Measurements from ENCODE around the gene LPGAT1.
A peak's percentile ranks its signal among the peaks of the same experiment; 100 is the strongest.
"Not testable (repeated sequence)": the region's sequence is repeated elsewhere in the genome, so short reads cannot be mapped to it uniquely, and the experiment has no call there.

Gene LPGAT1, protein sequence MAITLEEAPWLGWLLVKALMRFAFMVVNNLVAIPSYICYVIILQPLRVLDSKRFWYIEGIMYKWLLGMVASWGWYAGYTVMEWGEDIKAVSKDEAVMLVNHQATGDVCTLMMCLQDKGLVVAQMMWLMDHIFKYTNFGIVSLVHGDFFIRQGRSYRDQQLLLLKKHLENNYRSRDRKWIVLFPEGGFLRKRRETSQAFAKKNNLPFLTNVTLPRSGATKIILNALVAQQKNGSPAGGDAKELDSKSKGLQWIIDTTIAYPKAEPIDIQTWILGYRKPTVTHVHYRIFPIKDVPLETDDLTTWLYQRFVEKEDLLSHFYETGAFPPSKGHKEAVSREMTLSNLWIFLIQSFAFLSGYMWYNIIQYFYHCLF

DNA sequence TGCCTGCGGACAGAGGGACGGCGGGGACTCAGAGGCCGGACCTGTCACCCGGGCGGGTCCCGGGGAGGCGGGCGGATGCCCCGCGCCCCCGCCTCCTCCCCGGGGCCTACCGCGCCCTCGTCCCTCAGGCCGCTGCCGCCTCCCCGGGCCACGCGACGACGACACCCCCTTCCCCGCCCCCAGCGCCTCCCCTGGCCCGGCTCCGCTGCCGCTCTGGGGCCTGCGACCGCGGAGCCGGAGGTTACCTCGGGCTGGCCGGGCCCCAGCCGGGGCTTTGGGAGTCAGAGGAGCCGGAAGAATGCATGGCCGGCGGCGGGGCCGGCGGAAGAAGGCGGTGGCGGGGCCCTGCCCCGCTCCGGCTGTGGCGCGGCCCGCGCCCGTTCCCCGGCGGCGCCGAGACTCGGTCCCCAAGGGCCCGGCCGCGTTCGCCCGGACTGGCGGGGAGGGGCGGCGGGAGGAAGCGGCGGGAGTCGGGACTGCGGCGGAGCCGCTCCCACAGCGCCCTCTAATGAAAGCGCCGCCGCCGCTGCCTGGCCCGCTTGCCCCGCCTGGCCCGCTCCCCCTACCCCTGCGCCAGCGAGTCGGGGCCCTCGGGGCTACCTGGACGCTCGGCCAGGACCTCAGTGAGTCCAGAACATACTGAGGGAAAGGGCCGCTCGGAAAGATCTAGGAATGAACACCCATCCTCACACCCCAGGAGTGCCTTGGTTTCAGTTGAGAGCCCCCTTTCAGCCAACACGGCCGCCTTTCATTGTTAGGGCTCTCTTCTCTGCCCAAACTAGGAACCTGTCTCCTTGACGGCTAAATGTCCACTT, at the start of gene LPGAT1:
LPGAT1 (minus strand) TSS at position 436 of the 815 bp plus-strand sequence. CDS start 1,467 bp downstream, outside the sequence.
- peak; percentile 66 to 87 for DNase-seq (ENCODE audit: low spot score in 2 of 2)
- in situ Hi-C loops (cut with MboI; ENCODE audit: low sequenced_read_pairs), result no loop called here
- peaks cover 6% of the 10 kb centered on the region for H3K36me3 ChIP-seq (replicated peaks)
- H3K9me3 ChIP-seq, result no peaks in the 10 kb centered on the region
- H3K27me3 ChIP-seq (ENCODE audit: low read depth), result no peaks in the 10 kb centered on the region
- H3K4me3 ChIP-seq, result peak within 1 kb of the TSS; percentile 50
- H3K4me1 ChIP-seq, result peaks cover 11% of the 10 kb centered on the region

DNA sequence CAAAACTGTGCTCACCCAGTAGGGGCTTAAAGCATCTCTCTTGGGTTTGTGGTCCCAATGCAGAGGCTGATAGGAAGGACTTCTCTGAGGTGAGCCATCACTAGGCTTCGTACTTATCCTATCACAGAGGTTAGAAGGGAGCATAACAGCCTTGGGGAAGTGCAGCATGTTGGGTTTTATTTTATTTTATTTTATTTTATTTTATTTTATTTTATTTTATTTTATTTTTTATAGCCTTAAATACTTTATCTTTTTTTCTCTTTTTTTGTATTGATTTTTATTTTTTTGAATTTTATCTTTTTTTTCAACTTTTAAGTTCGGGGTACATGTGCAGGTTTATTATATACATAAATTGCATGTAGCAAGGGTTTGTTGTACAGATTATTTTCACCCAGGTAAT, 48.9 kb upstream of the LPGAT1 start:
- Histone ChIP-seq H3K36me3 (replicated peaks) (no peaks in the 10 kb centered on the region), H3K9me3 (peaks cover 13% of the 10 kb centered on the region), H3K4me3 (no peak overlapping the region), H3K4me1 (peaks cover 4% of the 10 kb centered on the region), H3K27me3 (ENCODE audit: low read depth) (no peaks in the 10 kb centered on the region)
- in situ Hi-C loops (cut with MboI; ENCODE audit: low sequenced_read_pairs), result no loop called here
- no peak for DNase-seq (ENCODE audit: low spot score in 2 of 2)

DNA sequence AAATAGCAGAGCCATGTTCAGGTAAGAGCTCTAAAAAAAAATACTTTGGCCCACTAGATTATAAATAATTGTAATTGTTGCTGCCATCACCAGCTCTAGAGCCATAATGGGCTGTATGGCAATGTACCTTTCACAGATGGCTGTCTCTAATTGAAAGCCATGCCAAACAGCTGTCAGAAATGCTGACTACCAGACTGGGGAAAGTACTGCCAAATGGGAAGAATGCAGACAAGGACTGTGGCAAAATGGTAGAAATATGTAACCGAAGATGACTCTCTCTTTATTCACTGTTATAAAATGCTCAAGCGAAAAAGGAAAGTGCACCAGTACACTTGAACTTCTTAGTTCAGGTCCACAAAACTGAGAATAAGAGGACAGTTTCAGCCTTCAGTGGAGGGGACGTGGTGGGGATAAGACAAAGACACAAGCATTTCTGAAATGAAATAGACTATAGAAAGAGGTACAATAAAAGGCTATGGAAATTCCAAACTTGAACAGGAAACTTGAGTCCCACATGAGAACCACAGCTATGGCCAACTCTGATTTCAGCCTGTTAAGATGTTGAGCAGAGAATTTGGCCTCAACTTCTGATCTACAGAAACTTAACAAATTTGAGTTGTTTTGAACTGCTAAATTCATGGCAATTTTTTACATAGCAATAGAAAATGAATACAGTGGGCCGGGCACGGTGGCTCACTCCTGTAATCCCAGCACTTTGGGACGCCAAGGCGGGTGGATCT, 46.5 kb upstream of the LPGAT1 start:
- no peak overlapping the region for H3K4me3 ChIP-seq
- in situ Hi-C loops (cut with MboI; ENCODE audit: low sequenced_read_pairs), result no loop called here
- H3K36me3 ChIP-seq (replicated peaks), result no peaks in the 10 kb centered on the region
- peaks cover 10% of the 10 kb centered on the region for H3K9me3 ChIP-seq
- H3K27me3 ChIP-seq (ENCODE audit: low read depth), result no peaks in the 10 kb centered on the region
- no peak for DNase-seq (ENCODE audit: low spot score in 2 of 2)
- H3K4me1 ChIP-seq, result no peaks in the 10 kb centered on the region

DNA sequence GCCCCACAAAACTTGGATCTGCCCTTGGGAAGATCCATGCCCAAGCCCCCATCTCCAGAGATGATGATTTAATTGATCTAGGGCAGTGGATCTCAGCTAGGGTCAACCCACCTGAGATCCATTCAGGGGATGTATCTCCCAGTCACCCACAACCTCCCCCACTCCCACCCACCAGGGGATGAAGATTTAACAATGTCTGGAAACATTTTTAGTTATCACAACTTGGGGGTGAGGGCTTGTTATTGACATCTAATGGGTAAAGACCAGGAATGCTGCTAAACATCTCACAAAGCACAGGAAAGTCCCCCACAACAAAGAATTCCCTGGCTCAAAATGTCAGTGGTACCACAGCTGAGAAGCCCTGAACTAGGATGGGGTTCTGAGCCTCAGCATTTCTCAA, 45.0 kb upstream of the LPGAT1 start:
- Histone ChIP-seq H3K4me3 (no peak overlapping the region), H3K9me3 (no peaks in the 10 kb centered on the region), H3K4me1 (no peaks in the 10 kb centered on the region), H3K36me3 (replicated peaks) (no peaks in the 10 kb centered on the region), H3K27me3 (ENCODE audit: low read depth) (no peaks in the 10 kb centered on the region)
- in situ Hi-C loops (cut with MboI; ENCODE audit: low sequenced_read_pairs), result no loop called here
- no peak for DNase-seq (ENCODE audit: low spot score in 2 of 2)

DNA sequence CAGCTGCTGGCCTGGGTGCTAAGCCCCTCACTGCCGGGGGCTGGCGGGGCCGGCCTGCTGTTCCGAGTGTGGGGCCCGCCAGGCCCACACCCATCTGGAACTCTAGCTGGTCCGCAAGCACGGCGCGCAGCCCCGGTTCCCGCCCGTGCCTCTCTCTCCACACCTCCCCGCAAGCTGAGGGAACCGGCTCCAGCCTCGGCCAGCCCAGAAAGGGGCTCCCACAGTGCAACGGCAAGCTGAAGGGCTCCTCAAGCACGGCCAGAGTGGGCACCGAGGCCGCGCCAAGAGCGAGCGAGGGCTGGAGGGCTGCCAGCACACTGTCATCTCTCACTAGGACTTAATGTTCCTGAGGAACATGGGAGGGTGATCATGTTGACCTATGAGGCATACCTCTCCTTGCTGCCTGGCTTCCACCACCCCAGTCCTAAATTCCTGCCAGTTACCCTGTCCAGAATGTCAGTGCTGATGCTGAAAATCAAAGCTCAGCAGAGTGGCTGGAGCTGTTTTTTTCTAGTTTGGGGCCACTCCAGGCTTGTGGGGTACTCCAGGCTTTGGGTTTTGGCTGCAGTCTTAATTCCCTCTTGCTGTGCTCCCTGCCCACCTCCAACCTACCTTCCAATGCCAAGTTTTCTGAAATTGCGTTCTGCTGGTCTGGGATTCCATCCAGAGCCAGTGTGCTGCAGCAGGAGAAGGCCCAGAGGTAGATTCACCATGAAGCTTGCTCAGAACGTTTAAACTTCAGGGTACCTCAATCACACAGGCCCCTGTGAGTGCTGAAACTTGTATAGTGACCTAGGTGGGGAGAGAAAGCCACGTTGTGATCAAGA, 44.2 kb upstream of the LPGAT1 start:
- DNase-seq (ENCODE audit: low spot score in 2 of 2), result no peak
- in situ Hi-C loops (cut with MboI; ENCODE audit: low sequenced_read_pairs), result no loop called here
- no peaks in the 10 kb centered on the region for H3K4me1 ChIP-seq
- no peaks in the 10 kb centered on the region for H3K36me3 ChIP-seq (replicated peaks)
- no peaks in the 10 kb centered on the region for H3K9me3 ChIP-seq
- no peak overlapping the region for H3K4me3 ChIP-seq
- H3K27me3 ChIP-seq (ENCODE audit: low read depth), result no peaks in the 10 kb centered on the region

DNA sequence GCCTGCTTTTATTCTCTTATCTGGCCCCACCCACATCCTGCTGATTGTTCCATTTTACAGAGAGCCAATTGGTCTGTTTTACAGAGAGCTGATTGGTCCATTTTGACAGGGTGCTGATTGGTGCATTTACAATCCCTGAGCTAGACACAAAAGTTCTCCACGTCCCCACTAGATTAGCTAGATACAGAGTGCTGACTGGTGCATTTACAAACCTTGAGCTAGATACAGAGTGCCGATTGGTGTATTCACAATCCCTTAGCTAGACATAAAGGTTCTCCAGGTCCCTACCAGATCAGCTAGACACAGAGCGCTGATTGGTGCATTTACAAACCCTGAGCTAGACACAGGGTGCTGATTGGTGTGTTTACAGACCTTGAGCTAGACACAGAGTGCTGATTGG, 43.2 kb upstream of the LPGAT1 start:
- in situ Hi-C loops (cut with MboI; ENCODE audit: low sequenced_read_pairs); H3K4me3 ChIP-seq; H3K9me3 ChIP-seq; H3K4me1 ChIP-seq; H3K36me3 ChIP-seq (replicated peaks); DNase-seq (ENCODE audit: low spot score in 2 of 2); H3K27me3 ChIP-seq (ENCODE audit: low read depth): not testable (repeated sequence)

DNA sequence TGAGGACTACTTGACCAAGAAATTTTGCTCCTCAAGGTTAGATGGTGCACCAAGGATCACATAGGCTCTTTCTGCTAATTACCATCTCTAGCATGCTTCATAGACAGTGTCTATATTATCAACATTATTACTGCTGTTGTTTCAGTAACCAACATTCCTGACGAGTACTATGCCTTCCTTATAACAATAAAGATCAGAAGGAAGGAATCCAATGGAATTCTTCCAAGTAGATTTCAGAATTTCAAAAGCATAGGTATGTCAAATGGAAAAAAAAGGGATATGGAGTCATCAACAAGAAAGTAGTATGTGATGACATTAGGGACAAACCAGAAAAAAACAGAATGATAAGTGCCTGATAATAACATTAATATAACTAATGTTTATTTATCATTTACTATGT, 39.6 kb upstream of the LPGAT1 start:
- Histone ChIP-seq H3K4me1 (no peaks in the 10 kb centered on the region), H3K9me3 (no peaks in the 10 kb centered on the region), H3K4me3 (no peak overlapping the region), H3K36me3 (replicated peaks) (no peaks in the 10 kb centered on the region), H3K27me3 (ENCODE audit: low read depth) (no peaks in the 10 kb centered on the region)
- in situ Hi-C loops (cut with MboI; ENCODE audit: low sequenced_read_pairs), result no loop called here
- DNase-seq (ENCODE audit: low spot score in 2 of 2), result no peak

DNA sequence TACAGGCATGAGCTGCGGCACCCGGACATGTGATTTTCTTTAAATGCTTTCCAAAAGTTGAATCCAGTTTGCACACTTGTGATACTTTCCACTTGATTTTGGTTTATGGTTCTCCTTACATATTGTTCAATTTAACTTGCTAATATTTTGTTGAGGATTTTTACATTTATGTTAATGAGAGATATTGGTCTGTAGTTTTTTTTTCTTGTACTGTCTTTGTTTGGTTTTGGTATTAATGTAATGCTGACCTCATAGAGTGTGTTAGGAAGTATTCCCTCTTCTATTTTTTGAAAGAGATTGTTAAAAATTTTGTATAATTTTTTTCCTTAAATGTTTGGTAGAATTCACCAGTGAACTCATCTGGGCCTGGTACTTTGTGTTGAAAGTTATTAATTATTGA, 34.6 kb upstream of the LPGAT1 start:
- in situ Hi-C loops (cut with MboI; ENCODE audit: low sequenced_read_pairs), result no loop called here
- DNase-seq (ENCODE audit: low spot score in 2 of 2), result no peak
- Histone ChIP-seq H3K4me1 (no peaks in the 10 kb centered on the region; the same call in 1 of the 2 replicates), H3K9me3 (no peaks in the 10 kb centered on the region), H3K27me3 (ENCODE audit: low read depth) (no peaks in the 10 kb centered on the region), H3K36me3 (replicated peaks) (no peaks in the 10 kb centered on the region), H3K4me3 (no peak overlapping the region)

DNA sequence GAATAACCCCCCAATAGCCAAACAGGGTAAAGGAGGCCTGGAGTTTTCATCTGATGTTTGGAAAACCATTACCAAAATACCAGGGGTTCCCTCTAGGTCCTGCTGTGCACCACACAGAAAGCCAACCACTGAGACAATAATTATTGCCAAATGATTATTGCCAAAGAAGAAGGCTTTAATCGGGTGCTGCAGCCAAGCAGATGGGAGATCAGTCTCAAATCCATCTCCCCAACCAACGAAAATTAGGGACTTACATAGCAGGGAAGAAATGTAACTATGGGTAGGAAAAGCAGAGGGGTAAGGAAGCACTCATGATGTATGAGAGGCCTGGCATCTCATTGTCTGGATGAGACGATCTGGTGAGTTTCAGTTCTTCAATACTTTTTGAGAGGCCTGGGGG, 28.8 kb upstream of the LPGAT1 start:
- Histone ChIP-seq H3K4me1 (no peaks in the 10 kb centered on the region; the same call in 1 of the 2 replicates), H3K4me3 (no peak overlapping the region), H3K9me3 (peaks cover 3% of the 10 kb centered on the region; the same call in 1 of the 2 replicates), H3K36me3 (replicated peaks) (no peaks in the 10 kb centered on the region), H3K27me3 (ENCODE audit: low read depth) (no peaks in the 10 kb centered on the region)
- in situ Hi-C loops (cut with MboI; ENCODE audit: low sequenced_read_pairs), result no loop called here
- no peak for DNase-seq (ENCODE audit: low spot score in 2 of 2)

DNA sequence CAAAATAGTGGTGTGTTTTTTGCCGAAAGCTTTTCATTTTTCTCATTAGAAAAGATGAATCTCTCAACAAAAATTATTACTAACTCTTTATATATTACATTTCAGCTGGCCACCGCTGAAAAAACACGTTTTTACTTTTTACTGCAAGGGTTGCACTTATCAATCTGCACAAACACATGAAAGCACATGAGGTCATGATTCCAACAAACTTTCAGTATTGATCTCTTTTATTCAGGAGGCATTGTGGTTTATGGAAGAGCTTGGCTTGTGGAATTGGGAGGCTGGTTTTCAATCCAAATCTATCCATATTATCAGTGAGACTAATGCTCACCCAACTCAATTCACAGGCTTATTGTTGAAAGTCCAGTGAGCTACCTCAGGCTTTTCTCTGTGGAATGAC, 20.6 kb upstream of the LPGAT1 start:
- H3K4me3 ChIP-seq, result no peak overlapping the region
- H3K27me3 ChIP-seq (ENCODE audit: low read depth), result no peaks in the 10 kb centered on the region
- H3K36me3 ChIP-seq (replicated peaks), result no peaks in the 10 kb centered on the region
- no peaks in the 10 kb centered on the region for H3K9me3 ChIP-seq
- in situ Hi-C loops (cut with MboI; ENCODE audit: low sequenced_read_pairs), result no loop called here
- H3K4me1 ChIP-seq, result no peaks in the 10 kb centered on the region
- DNase-seq (ENCODE audit: low spot score in 2 of 2), result no peak

DNA sequence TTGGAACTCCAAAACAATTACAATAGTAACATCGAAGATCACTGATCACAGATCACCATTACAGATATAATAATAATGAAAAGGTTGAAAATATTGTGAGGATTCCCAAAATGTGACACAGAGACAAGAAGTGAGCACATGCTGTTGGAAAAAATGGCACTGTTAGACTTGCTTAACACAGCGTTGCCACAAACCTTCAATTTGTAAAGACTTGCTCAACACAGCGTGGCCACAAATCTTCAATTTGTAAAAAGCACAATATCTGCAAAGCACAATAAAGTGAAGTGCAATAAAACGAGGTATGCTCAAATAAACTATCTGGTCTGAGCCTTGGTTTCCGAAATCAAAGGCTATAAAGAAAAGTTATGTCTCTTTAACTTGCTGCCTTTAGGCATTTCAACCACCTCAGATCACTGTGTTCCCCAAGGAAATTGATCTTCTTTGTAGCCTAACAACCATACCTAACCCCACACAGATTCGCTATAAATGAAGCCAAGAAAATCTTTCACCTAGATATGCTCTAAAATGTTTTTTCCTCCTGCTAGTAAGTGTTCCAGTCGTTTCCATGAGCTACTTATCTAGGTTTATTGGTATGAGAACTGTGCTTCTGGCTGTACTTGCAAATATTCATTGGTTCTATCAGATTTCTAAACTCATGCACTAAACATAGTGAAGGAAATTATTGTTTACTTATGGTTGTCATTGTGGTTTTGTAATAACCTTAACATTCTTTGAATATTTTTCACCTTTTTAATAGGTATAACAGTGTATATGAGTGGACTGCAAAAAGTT, 13.1 kb upstream of the LPGAT1 start:
- in situ Hi-C loops (cut with MboI; ENCODE audit: low sequenced_read_pairs), result no loop called here
- Histone ChIP-seq H3K36me3 (replicated peaks) (no peaks in the 10 kb centered on the region), H3K4me3 (no peak overlapping the region), H3K9me3 (no peaks in the 10 kb centered on the region), H3K27me3 (ENCODE audit: low read depth) (no peaks in the 10 kb centered on the region), H3K4me1 (peaks cover 4% of the 10 kb centered on the region; the same call in 1 of the 2 replicates)
- DNase-seq (ENCODE audit: low spot score in 2 of 2), result no peak

DNA sequence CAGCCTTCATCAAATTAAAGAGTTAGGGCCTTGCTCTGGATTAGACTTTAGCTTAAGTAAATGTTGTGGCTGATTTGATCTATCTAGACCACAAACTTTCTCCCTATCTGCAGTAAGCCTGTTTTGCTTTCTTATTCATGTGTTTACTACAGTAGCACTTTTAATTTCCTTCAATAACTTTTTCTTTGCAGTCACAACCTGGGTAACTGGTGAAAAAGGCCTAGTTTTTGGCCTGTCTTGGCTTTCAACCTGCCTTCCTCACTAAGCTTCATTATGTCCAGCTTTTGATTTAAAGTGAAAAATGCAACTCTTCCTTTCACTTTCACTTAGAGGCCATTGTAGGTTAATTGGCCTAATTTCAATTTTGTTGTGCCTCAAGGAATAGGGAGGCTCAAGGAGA, 12.5 kb upstream of the LPGAT1 start:
- Histone ChIP-seq H3K4me3 (no peak overlapping the region), H3K36me3 (replicated peaks) (no peaks in the 10 kb centered on the region), H3K9me3 (no peaks in the 10 kb centered on the region), H3K27me3 (ENCODE audit: low read depth) (no peaks in the 10 kb centered on the region), H3K4me1 (peaks cover 4% of the 10 kb centered on the region; the same call in 1 of the 2 replicates)
- DNase-seq (ENCODE audit: low spot score in 2 of 2), result no peak
- in situ Hi-C loops (cut with MboI; ENCODE audit: low sequenced_read_pairs), result no loop called here
